PC-9 (cell line): ENCODE data around the gene KATNB1. TPM values are rescaled to one million over a fixed set of nuclear protein-coding genes. Genes with fewer than 3 reads are reported as not detected.

Experiments used
- BruUV-seq: library from RNA; stranded (reverse); fragments of 400-500 nt; replicated peaks from 2 replicates; lab custom pipeline; 2021; lab: Mats Ljungman, UMichigan
- CTCF ChIA-PET: fragments of 300-600 bp; sonication (Branson Sonifier 250); formaldehyde crosslinking; loops from one replicate; lab custom pipeline; 2022; ENCODE audit warnings: antibody characterized with exemption; lab: Charles Lee
- POLR2A ChIA-PET: fragments of 300-600 bp; sonication (Branson Sonifier 250); formaldehyde crosslinking; loops from one replicate; lab custom pipeline; 2022; ENCODE audit warnings: antibody characterized with exemption; ENCODE audit not compliant: unreplicated experiment; lab: Charles Lee
- DNase-seq, 2 experiments: peaks; one replicate each; pipeline versions ENCODE4 v3.0.0 to v3.0.0-alpha.2; 2015 to 2022; ENCODE audit warnings: mixed read lengths in 1 of 2
- H2AFZ ChIP-seq: fragments of 200-600 bp; sonication (generic); 2 replicates; pipeline ENCODE4 v1.8.1; 2017; ENCODE audit warnings: antibody characterized with exemption
- H3F3A ChIP-seq: fragments of 200-600 bp; sonication (generic); 2 replicates; pipeline ENCODE4 v1.8.1; 2017; ENCODE audit warnings: antibody characterized with exemption, mild to moderate bottlenecking, low read depth; ENCODE audit not compliant: insufficient read depth
- H3K27ac ChIP-seq: fragments of 200-600 bp; sonication (generic); 2 replicates; pipeline ENCODE4 v1.6.1; 2016; ENCODE audit warnings: mixed run types
- H3K27me3 ChIP-seq: fragments of 200-600 bp; sonication (generic); 2 replicates; pipeline ENCODE4 v1.6.1; 2016; ENCODE audit warnings: low read depth, mixed run types; ENCODE audit not compliant: insufficient read depth
- H3K36me3 ChIP-seq: fragments of 200-600 bp; sonication (generic); 2 replicates; pipeline ENCODE4 v1.6.1; 2016; ENCODE audit warnings: low read depth, mixed run types
- H3K4me1 ChIP-seq: fragments of 200-600 bp; sonication (generic); replicated peaks from 2 replicates; pipeline ENCODE4 v1.6.1; 2016; ENCODE audit warnings: mixed run types; ENCODE audit not compliant: insufficient read depth
- H3K4me2 ChIP-seq: fragments of 200-600 bp; sonication (generic); 2 replicates; pipeline ENCODE4 v1.6.1; 2017; ENCODE audit warnings: mixed run types
- H3K4me3 ChIP-seq: fragments of 200-600 bp; sonication (generic); 2 replicates; pipeline ENCODE4 v1.6.1; 2016; ENCODE audit warnings: mixed run types
- H3K79me2 ChIP-seq: fragments of 200-600 bp; sonication (generic); 2 replicates; pipeline ENCODE4 v1.6.1; 2017; ENCODE audit warnings: low read depth, mixed run types
- H3K9me2 ChIP-seq: fragments of 200-600 bp; sonication (generic); 2 replicates; pipeline ENCODE4 v1.8.1; 2017; ENCODE audit warnings: mild to moderate bottlenecking; ENCODE audit not compliant: insufficient read depth
- H3K9me3 ChIP-seq: fragments of 200-600 bp; sonication (generic); 2 replicates; pipeline ENCODE4 v1.8.1; 2016; ENCODE audit warnings: low read depth; ENCODE audit not compliant: insufficient read depth
- H4K20me1 ChIP-seq: fragments of 200-600 bp; sonication (generic); 2 replicates; pipeline ENCODE4 v1.8.1; 2017; ENCODE audit not compliant: insufficient read depth
- EZH2 ChIP-seq: fragments of 200-600 bp; sonication (generic); IDR thresholded peaks from 2 replicates; pipeline ENCODE4 v1.8.0; 2017; ENCODE audit warnings: antibody characterized with exemption, low read depth
- intact Hi-C: fragments of 100-400 bp; cut with micrococcal nuclease; formaldehyde crosslinking; loops from one replicate; pipeline ENCODE4 v1.10.0; 2022; ENCODE audit not compliant: unreplicated experiment
- total RNA-seq: library from RNA; stranded (reverse); gene quantifications from 2 replicates; pipeline ENCODE4 v1.2.3, GENCODE V29; 2021
- TF ChIP-seq, protein P1 (sequence below): fragments of 200-600 bp; sonication (generic); conservative IDR thresholded peaks from 2 replicates; pipeline ENCODE4 v1.6.1; 2017; ENCODE audit warnings: mixed run types, antibody characterized with exemption, mild to moderate bottlenecking, moderate library complexity

KATNB1 gene
- total RNA-seq, 1 experiment from 2014 or later = 27.7 TPM

DNA sequence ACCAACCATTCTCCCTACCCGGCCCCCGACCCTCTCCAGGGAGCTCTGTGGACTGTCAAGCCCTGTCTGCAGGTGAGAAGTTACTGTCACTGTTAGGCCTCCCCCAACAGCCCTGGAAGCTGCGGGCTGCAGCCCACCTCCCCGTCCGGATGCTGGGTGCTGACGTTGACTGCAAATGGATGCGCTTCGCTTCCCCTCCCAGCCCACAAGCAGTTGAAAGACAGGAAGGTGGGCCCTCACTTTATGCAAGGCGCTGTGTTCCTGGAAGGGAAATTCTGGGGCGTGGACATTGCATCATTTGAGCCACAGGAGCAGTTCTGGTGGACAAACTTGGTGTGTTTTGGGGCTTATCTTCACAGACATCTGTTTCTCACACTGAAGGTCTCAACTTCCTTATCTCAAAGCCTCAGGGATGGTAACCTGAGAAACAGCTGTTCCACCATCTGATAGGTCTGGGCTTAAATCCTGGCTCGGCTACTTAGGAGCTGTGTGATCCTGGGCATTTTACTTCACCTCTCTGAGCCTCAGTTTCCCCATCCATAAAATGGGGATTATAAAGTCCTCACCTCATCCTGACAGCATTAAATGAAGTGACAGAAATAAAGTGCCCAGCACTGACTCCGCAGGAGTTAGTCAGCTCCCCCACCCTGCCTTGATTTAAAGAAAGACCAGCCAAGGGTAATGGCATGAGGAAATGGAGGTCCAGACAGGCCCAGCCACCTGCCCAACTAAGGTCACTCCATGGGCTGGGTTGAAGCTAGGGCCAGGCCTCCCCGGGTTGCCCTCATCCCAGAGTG is 45.6 kb upstream of the KATNB1 start:
- H3K9me3 ChIP-seq = no peaks in the 10 kb centered on the region
- ChIA-PET POLR2A (no interaction called here), CTCF (no interaction called here)
- no peaks in the 10 kb centered on the region for H4K20me1 ChIP-seq
- DNase-seq = peak in 1 of 2 experiments; percentile 60
- intact Hi-C loops = no loop called here
- no peak overlapping the region for H3K4me2 ChIP-seq
- no peak overlapping the region for H3K27ac ChIP-seq
- H3K36me3 ChIP-seq = no peaks in the 10 kb centered on the region
- H3K9me2 ChIP-seq = no peaks in the 10 kb centered on the region
- no peaks in the 10 kb centered on the region for H3K4me1 ChIP-seq
- no peaks in the 10 kb centered on the region for H3K79me2 ChIP-seq
- no peaks in the 10 kb centered on the region for H3F3A ChIP-seq
- no peaks in the 10 kb centered on the region for H3K27me3 ChIP-seq
- H3K4me3 ChIP-seq = no peak overlapping the region
- BruUV-seq = no TSS peak
- no peak overlapping the region for H2AFZ ChIP-seq
- TF ChIP-seq, protein P1, sequence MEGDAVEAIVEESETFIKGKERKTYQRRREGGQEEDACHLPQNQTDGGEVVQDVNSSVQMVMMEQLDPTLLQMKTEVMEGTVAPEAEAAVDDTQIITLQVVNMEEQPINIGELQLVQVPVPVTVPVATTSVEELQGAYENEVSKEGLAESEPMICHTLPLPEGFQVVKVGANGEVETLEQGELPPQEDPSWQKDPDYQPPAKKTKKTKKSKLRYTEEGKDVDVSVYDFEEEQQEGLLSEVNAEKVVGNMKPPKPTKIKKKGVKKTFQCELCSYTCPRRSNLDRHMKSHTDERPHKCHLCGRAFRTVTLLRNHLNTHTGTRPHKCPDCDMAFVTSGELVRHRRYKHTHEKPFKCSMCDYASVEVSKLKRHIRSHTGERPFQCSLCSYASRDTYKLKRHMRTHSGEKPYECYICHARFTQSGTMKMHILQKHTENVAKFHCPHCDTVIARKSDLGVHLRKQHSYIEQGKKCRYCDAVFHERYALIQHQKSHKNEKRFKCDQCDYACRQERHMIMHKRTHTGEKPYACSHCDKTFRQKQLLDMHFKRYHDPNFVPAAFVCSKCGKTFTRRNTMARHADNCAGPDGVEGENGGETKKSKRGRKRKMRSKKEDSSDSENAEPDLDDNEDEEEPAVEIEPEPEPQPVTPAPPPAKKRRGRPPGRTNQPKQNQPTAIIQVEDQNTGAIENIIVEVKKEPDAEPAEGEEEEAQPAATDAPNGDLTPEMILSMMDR = no peak
- no peak for TF ChIP-seq EZH2

DNA sequence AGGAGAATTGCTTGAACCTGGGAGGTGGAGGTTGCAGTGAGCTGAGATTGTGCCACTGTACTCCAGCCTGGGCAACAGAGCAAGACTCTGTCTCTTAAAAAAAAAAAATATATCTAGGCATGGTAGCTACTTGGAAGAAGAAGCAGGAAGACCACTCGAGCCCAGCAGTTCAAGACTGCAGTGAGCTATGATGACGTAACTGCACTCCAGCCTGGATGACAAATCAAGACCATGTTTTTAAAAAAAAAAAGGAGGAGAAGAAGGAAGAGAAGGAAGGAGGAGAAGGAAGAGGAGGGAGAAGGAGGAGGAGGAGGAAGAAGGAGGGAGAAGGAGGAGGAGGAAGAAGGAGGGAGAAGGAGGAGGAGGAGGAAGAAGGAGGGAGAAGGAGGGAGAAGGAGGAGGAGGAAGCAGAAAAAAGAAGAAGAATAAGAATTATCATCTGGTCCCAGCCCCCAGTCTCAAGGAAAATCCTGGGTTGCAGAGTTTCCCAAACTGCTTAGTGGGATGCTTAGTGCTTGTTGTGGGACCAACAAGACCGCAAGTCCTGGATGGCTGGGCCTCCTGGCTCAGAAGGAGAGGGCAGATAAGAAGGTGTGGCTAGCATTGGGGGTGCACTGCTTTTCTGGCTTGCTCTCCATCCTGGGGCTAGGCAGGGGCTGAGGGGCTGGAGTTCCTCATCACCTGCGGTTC is 44.6 kb upstream of the KATNB1 start:
- H3K4me3 ChIP-seq = no peak overlapping the region
- no peaks in the 10 kb centered on the region for H3K9me2 ChIP-seq
- no peaks in the 10 kb centered on the region for H4K20me1 ChIP-seq
- H2AFZ ChIP-seq = no peak overlapping the region
- H3F3A ChIP-seq = no peaks in the 10 kb centered on the region
- intact Hi-C loops = no loop called here
- H3K27ac ChIP-seq = no peak overlapping the region
- no peaks in the 10 kb centered on the region for H3K4me1 ChIP-seq
- no peaks in the 10 kb centered on the region for H3K9me3 ChIP-seq
- no TSS peak for BruUV-seq
- H3K36me3 ChIP-seq = no peaks in the 10 kb centered on the region
- H3K4me2 ChIP-seq = no peak overlapping the region
- H3K79me2 ChIP-seq = no peaks in the 10 kb centered on the region
- DNase-seq = no peak
- ChIA-PET POLR2A (no interaction called here), CTCF (interaction anchor here (0.7 kb wide), 1 partner anchor 315 kb away, joined by 7 read pairs; no protein-coding TSS in a partner anchor)
- no peaks in the 10 kb centered on the region for H3K27me3 ChIP-seq
- no peak for TF ChIP-seq EZH2
- TF ChIP-seq, protein P1 = no peak

DNA sequence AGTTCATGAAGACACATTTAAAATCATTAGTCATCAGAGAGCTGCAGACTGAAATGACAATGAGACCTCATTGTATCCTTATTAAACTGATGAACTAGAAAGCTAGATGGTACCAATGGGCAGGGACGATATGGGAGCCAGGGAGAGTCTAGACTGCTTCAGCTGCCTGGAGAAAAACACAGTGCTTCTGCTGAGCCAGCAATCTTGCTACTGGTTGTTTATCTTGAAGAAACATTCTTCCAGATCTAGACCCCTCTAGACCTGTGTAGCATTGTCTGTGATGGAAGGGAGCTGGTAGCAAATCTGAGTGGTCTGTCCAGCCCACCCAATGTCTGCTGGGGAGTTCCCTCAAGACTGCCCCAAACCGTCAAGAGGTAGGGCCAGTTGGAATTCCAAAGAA is 42.9 kb upstream of the KATNB1 start:
- no TSS peak for BruUV-seq
- no peaks in the 10 kb centered on the region for H4K20me1 ChIP-seq
- H3K4me1 ChIP-seq = no peaks in the 10 kb centered on the region
- ChIA-PET CTCF (no interaction called here), POLR2A (interaction anchor here (0.6 kb wide), 1 partner anchor 10 kb away, joined by 4 read pairs; no protein-coding TSS in a partner anchor)
- no peaks in the 10 kb centered on the region for H3F3A ChIP-seq
- no peak overlapping the region for H2AFZ ChIP-seq
- H3K4me3 ChIP-seq = no peak overlapping the region
- TF ChIP-seq, protein P1 = no peak
- no peak for TF ChIP-seq EZH2
- no peak for DNase-seq
- no peak overlapping the region for H3K4me2 ChIP-seq
- H3K9me2 ChIP-seq = no peaks in the 10 kb centered on the region
- H3K79me2 ChIP-seq = no peaks in the 10 kb centered on the region
- no peaks in the 10 kb centered on the region for H3K36me3 ChIP-seq
- H3K27ac ChIP-seq = no peak overlapping the region
- no peaks in the 10 kb centered on the region for H3K9me3 ChIP-seq
- no peaks in the 10 kb centered on the region for H3K27me3 ChIP-seq
- intact Hi-C loops = no loop called here
